HG03060 (cell line): Measurements from ENCODE around the gene DEFB119.
"Not testable (repeated sequence)": the region's sequence is repeated elsewhere in the genome, so short reads cannot be mapped to it uniquely, and the experiment has no call there.

Source experiments
- ATAC-seq: cut with Tn5 transposase; IDR thresholded peaks from one replicate; pipeline ENCODE4 v1.9.1; 2021; ENCODE audit warnings: low read depth, moderate number of reproducible peaks; ENCODE audit not compliant: unreplicated experiment

DEFB119 gene

GRCh38 chr20:31390490-31390889 lies at the start of gene DEFB119:
Gene DEFB119 (minus strand): TSS chr20:31390590. CDS start chr20:31390483, 107 bp downstream.
- ATAC-seq: no peak

- ATAC-seq: no peak
These were observed 40.3 kb upstream of the DEFB119 start for GRCh38 chr20:31430568-31431115.

GRCh38 chr20:31427576-31427975 lies 37.2 kb upstream of the DEFB119 start:
- ATAC-seq: not testable (repeated sequence)

- ATAC-seq: not testable (repeated sequence)
These were observed 36.6 kb upstream of the DEFB119 start for GRCh38 chr20:31426891-31427551.

- ATAC-seq: no peak
These were observed 35.4 kb upstream of the DEFB119 start for GRCh38 chr20:31425797-31426196.

- ATAC-seq: no peak
These were observed 27.9 kb upstream of the DEFB119 start for GRCh38 chr20:31418307-31418706.

- no peak for ATAC-seq
These were observed 25.3 kb upstream of the DEFB119 start for GRCh38 chr20:31415653-31416052.

- no peak for ATAC-seq
These were observed 24.0 kb upstream of the DEFB119 start for GRCh38 chr20:31414381-31414780.

- no peak for ATAC-seq
These were observed 19.6 kb upstream of the DEFB119 start for GRCh38 chr20:31410011-31410410.

- ATAC-seq: no peak
These were observed 15.7 kb upstream of the DEFB119 start, which contains the start of gene DEFB121 for GRCh38 chr20:31406115-31406514. Gene DEFB121 (minus strand): TSS chr20:31406215. CDS start chr20:31406152, 63 bp downstream.

GRCh38 chr20:31403886-31404285 lies 13.5 kb upstream of the DEFB119 start:
- ATAC-seq: no peak

GRCh38 chr20:31394900-31395299 lies 4.5 kb upstream of the DEFB119 start:
- no peak for ATAC-seq

- no peak for ATAC-seq
These were observed 2.4 kb upstream of the DEFB119 start for GRCh38 chr20:31392836-31393235.

GRCh38 chr20:31374346-31374745 lies 16.0 kb downstream of the DEFB119 start:
- no peak for ATAC-seq

GRCh38 chr20:31368301-31368700 lies 22.1 kb downstream of the DEFB119 start, which contains the start of gene DEFB118:
Gene DEFB118 (plus strand): TSS chr20:31368601. CDS start chr20:31368651, 50 bp downstream.
- no peak for ATAC-seq

- ATAC-seq: not testable (repeated sequence)
These were observed 26.1 kb downstream of the DEFB119 start for GRCh38 chr20:31364272-31364671.

- no peak for ATAC-seq
These were observed 27.1 kb downstream of the DEFB119 start for GRCh38 chr20:31363295-31363694.

GRCh38 chr20:31355981-31356380 lies 34.4 kb downstream of the DEFB119 start:
- ATAC-seq: no peak

- no peak for ATAC-seq
These were observed 48.9 kb downstream of the DEFB119 start for GRCh38 chr20:31341470-31341869.

- no peak for ATAC-seq
These were observed 59.5 kb downstream of the DEFB119 start for GRCh38 chr20:31330893-31331292.
